HEK293 (cell line): ENCODE data around the gene MOB4.

Source experiments
- CTCF ChIA-PET: fragments of 350-600 bp; formaldehyde crosslinking; extraction: SDS; loops from one replicate; lab custom pipeline; 2021; ENCODE audit warnings: antibody characterized with exemption; lab: Yijun Ruan, JAX
- POLR2A ChIA-PET: fragments of 300-600 bp; formaldehyde crosslinking; extraction: SDS; loops from one replicate; lab custom pipeline; 2020; ENCODE audit warnings: antibody characterized with exemption, inconsistent platforms; lab: Yijun Ruan, JAX
- H3K27ac ChIP-seq: fragments of 200-500 bp; sonication (Bioruptor generic); 2 replicates; pipeline ENCODE4 v1.5.1; 2014; ENCODE audit warnings: low read depth, low read length, control low read depth, inconsistent platforms; ENCODE audit errors: extremely low read depth
- H3K36me3 ChIP-seq, 2 experiments: fragments of 200-500 bp in 1 of 2; sonication (Bioruptor generic) in 1 of 2; 1 replicate in 1 of 2; 2 replicates in 1 of 2; pipeline ENCODE4 v1.5.1; 2014 to 2017; ENCODE audit warnings: inconsistent platforms in 2 of 2, low read length in 2 of 2; ENCODE audit not compliant: control insufficient read depth in 2 of 2, insufficient read depth in 1 of 2
- H3K4me1 ChIP-seq: fragments of 200-500 bp; sonication (Bioruptor generic); 2 replicates; pipeline ENCODE4 v1.5.1; 2014; ENCODE audit warnings: mild to moderate bottlenecking, low read length, inconsistent platforms; ENCODE audit not compliant: control insufficient read depth, insufficient read depth
- H3K4me3 ChIP-seq: 2 replicates; pipeline ENCODE4 v1.5.1; 2011; ENCODE audit warnings: low read depth, mild to moderate bottlenecking, control low read depth, low read length, moderate library complexity
- H3K9me3 ChIP-seq: fragments of 200-500 bp; sonication (Bioruptor generic); 2 replicates; pipeline ENCODE4 v1.5.1; 2014; ENCODE audit warnings: low read depth, low read length, inconsistent platforms; ENCODE audit not compliant: control insufficient read depth, insufficient read depth
- AEBP2 ChIP-seq: fragments of 450-650 bp; formaldehyde crosslinking; IDR thresholded peaks from 2 replicates; pipeline ENCODE4 v1.5.1; 2016; ENCODE audit warnings: missing biosample characterization, missing genetic modification characterization, borderline replicate concordance
- GFI1B ChIP-seq: fragments of 450-650 bp; formaldehyde crosslinking; IDR thresholded peaks from 2 replicates; pipeline ENCODE4 v1.5.1; 2016; ENCODE audit warnings: missing biosample characterization, missing genetic modification characterization
- GLIS2 ChIP-seq: fragments of 450-650 bp; formaldehyde crosslinking; IDR thresholded peaks from 2 replicates; pipeline ENCODE4 v1.5.1; 2016; ENCODE audit warnings: missing biosample characterization, missing genetic modification characterization
- HIC1 ChIP-seq: fragments of 450-650 bp; formaldehyde crosslinking; IDR thresholded peaks from 2 replicates; pipeline ENCODE4 v1.5.1; 2016; ENCODE audit warnings: missing biosample characterization, missing genetic modification characterization
- MZF1 ChIP-seq: fragments of 450-650 bp; formaldehyde crosslinking; IDR thresholded peaks from 2 replicates; pipeline ENCODE4 v1.5.1; 2017; ENCODE audit warnings: missing biosample characterization, missing genetic modification characterization, borderline replicate concordance
- PBX3 ChIP-seq: sonication (generic); formaldehyde crosslinking; IDR thresholded peaks from 2 replicates; pipeline ENCODE4 v1.8.1; 2022; ENCODE audit warnings: mild to moderate bottlenecking, moderate library complexity, missing genetic modification reagents
- PRDM1 ChIP-seq: fragments of 450-650 bp; formaldehyde crosslinking; IDR thresholded peaks from 2 replicates; pipeline ENCODE4; 2016; ENCODE audit warnings: missing biosample characterization, missing genetic modification characterization
- PRDM6 ChIP-seq: fragments of 450-650 bp; formaldehyde crosslinking; IDR thresholded peaks from 2 replicates; pipeline ENCODE4 v1.5.1; 2017; ENCODE audit warnings: missing biosample characterization, missing genetic modification characterization
- SP2 ChIP-seq: fragments of 450-650 bp; formaldehyde crosslinking; IDR thresholded peaks from 2 replicates; pipeline ENCODE4 v1.5.1; 2016; ENCODE audit warnings: missing biosample characterization, missing genetic modification characterization
- TSHZ1 ChIP-seq: fragments of 450-650 bp; formaldehyde crosslinking; IDR thresholded peaks from 2 replicates; pipeline ENCODE4 v1.5.1; 2016; ENCODE audit warnings: missing biosample characterization, missing genetic modification characterization, borderline replicate concordance
- ZFHX2 ChIP-seq: fragments of 450-650 bp; formaldehyde crosslinking; conservative IDR thresholded peaks from 2 replicates; pipeline ENCODE4 v1.5.1; 2016; ENCODE audit warnings: missing biosample characterization, missing genetic modification characterization
- ZFP41 ChIP-seq: fragments of 450-650 bp; formaldehyde crosslinking; IDR thresholded peaks from 2 replicates; pipeline ENCODE4 v1.5.1; 2016; ENCODE audit warnings: missing biosample characterization, missing genetic modification characterization, borderline replicate concordance
- ZNF202 ChIP-seq: fragments of 450-650 bp; formaldehyde crosslinking; IDR thresholded peaks from 2 replicates; pipeline ENCODE4 v1.5.1; 2016; ENCODE audit warnings: missing biosample characterization, missing genetic modification characterization, borderline replicate concordance
- ZNF248 ChIP-seq: fragments of 450-650 bp; formaldehyde crosslinking; IDR thresholded peaks from 2 replicates; pipeline ENCODE4 v1.5.1; 2017; ENCODE audit warnings: missing biosample characterization, missing genetic modification characterization
- ZNF292 ChIP-seq: fragments of 450-650 bp; formaldehyde crosslinking; IDR thresholded peaks from 2 replicates; pipeline ENCODE4 v1.5.1; 2016; ENCODE audit warnings: low read depth, missing biosample characterization, missing genetic modification characterization, borderline replicate concordance
- ZNF335 ChIP-seq: fragments of 450-650 bp; formaldehyde crosslinking; conservative IDR thresholded peaks from 2 replicates; pipeline ENCODE4 v1.5.1; 2016; ENCODE audit warnings: missing biosample characterization, missing genetic modification characterization
- ZNF404 ChIP-seq: fragments of 450-650 bp; formaldehyde crosslinking; IDR thresholded peaks from 2 replicates; pipeline ENCODE4 v1.5.1; 2017; ENCODE audit warnings: missing biosample characterization, missing genetic modification characterization
- ZNF433 ChIP-seq: fragments of 450-650 bp; formaldehyde crosslinking; IDR thresholded peaks from 2 replicates; pipeline ENCODE4 v1.5.1; 2016; ENCODE audit warnings: missing biosample characterization, missing genetic modification characterization, low read depth
- ZNF521 ChIP-seq: fragments of 450-650 bp; formaldehyde crosslinking; IDR thresholded peaks from 2 replicates; pipeline ENCODE4 v1.5.1; 2017; ENCODE audit warnings: missing biosample characterization, mild to moderate bottlenecking, missing genetic modification characterization
- ZNF558 ChIP-seq: fragments of 450-650 bp; formaldehyde crosslinking; IDR thresholded peaks from 2 replicates; pipeline ENCODE4 v1.5.1; 2016; ENCODE audit warnings: missing biosample characterization, missing genetic modification characterization
- ZNF561 ChIP-seq: fragments of 450-650 bp; IDR thresholded peaks from 2 replicates; pipeline ENCODE4 v1.5.1; 2018; ENCODE audit warnings: missing biosample characterization, missing genetic modification characterization, borderline replicate concordance
- ZNF610 ChIP-seq: fragments of 450-650 bp; formaldehyde crosslinking; IDR thresholded peaks from 2 replicates; pipeline ENCODE4 v1.5.1; 2016; ENCODE audit warnings: missing biosample characterization, missing genetic modification characterization, borderline replicate concordance
- ZNF621 ChIP-seq: fragments of 450-650 bp; formaldehyde crosslinking; IDR thresholded peaks from 2 replicates; pipeline ENCODE4 v1.5.1; 2017; ENCODE audit warnings: missing biosample characterization, missing genetic modification characterization
- ZNF654 ChIP-seq: fragments of 450-650 bp; formaldehyde crosslinking; IDR thresholded peaks from 2 replicates; pipeline ENCODE4 v1.5.1; 2016; ENCODE audit warnings: low read depth, missing biosample characterization, missing genetic modification characterization
- ZNF670 ChIP-seq: fragments of 450-650 bp; formaldehyde crosslinking; IDR thresholded peaks from 2 replicates; pipeline ENCODE4 v1.5.1; 2016; ENCODE audit warnings: missing biosample characterization, missing genetic modification characterization, low read depth
- ZNF777 ChIP-seq: fragments of 450-650 bp; formaldehyde crosslinking; IDR thresholded peaks from 2 replicates; pipeline ENCODE4 v1.5.1; 2017; ENCODE audit warnings: missing biosample characterization, missing genetic modification characterization, borderline replicate concordance
- ZSCAN5A ChIP-seq: fragments of 450-650 bp; formaldehyde crosslinking; IDR thresholded peaks from 2 replicates; pipeline ENCODE4 v1.5.1; 2016; ENCODE audit warnings: missing biosample characterization, missing genetic modification characterization

Gene MOB4

GRCh38 chr2:197538412-197538811, 22.5 kb downstream of the MOB4 start (continued):
- TF ChIP-seq PRDM6 (tag by site-specific recombination) (no peak), MZF1 (tag by site-specific recombination) (no peak), ZNF521 (tag by site-specific recombination) (no peak), HIC1 (no peak), ZNF558 (tag by site-specific recombination) (no peak), ZNF292 (tag by site-specific recombination) (no peak), ZNF777 (tag by site-specific recombination) (no peak), GFI1B (tag by site-specific recombination) (no peak), ZNF404 (tag by site-specific recombination) (no peak), ZNF335 (tag by site-specific recombination) (no peak), ZNF610 (tag by site-specific recombination) (no peak), ZFHX2 (no peak), ZNF670 (tag by site-specific recombination) (no peak)

- POLR2A ChIA-PET = no interaction called here
- H3K9me3 ChIP-seq = no peaks in the 10 kb centered on the region
- TF ChIP-seq ZNF654 (tag by site-specific recombination) (no peak), SP2 (tag by site-specific recombination) (no peak), AEBP2 (tag by site-specific recombination) (no peak), ZNF202 (no peak), ZNF433 (tag by site-specific recombination) (no peak), ZNF248 (tag by site-specific recombination) (no peak), PBX3 (no peak), ZFP41 (no peak), PRDM1 (tag by site-specific recombination) (no peak), ZNF561 (no peak), ZNF621 (tag by site-specific recombination) (no peak), ZSCAN5A (tag by site-specific recombination) (no peak), GLIS2 (no peak), TSHZ1 (no peak)
These were observed 23.9 kb downstream of the MOB4 start for GRCh38 chr2:197539734-197540133.

More at GRCh38 chr2:197539734-197540133, 23.9 kb downstream of the MOB4 start:
- Histone ChIP-seq H3K27ac (no peak overlapping the region), H3K36me3 (peaks cover 62 to 72% of the 10 kb centered on the region in 2 experiments), H3K4me1 (no peaks in the 10 kb centered on the region), H3K4me3 (no peak overlapping the region)
- CTCF ChIA-PET = interaction anchor here (0.9 kb wide), 1 partner anchor 167 kb away, joined by 3 read pairs; no protein-coding TSS in a partner anchor
